CD4-positive, alpha-beta T cell treated with Interleukin-6 at 100 ng/mL for 8 hours (primary cell): ENCODE measurements around the gene TAS2R30.

Experiments used
- DNase-seq: peaks from one replicate; pipeline ENCODE4 v3.0.0-alpha.2; 2020; ENCODE audit warnings: mixed read lengths, low spot score

TAS2R30 gene

GRCh38 chr12:11134305-11134704 lies at the start of gene TAS2R30:
TSS of gene TAS2R30 (minus strand) at chr12:11134644. CDS start at chr12:11134244, 400 bp downstream.
- no peak for DNase-seq

GRCh38 chr12:11183011-11183410 lies 48.6 kb upstream of the TAS2R30 start:
- DNase-seq: no peak

- no peak for DNase-seq
Measured at GRCh38 chr12:11182529-11182928, 48.1 kb upstream of the TAS2R30 start.

- no peak for DNase-seq
Measured at GRCh38 chr12:11178250-11178649, 43.8 kb upstream of the TAS2R30 start.

- DNase-seq: no peak
Measured at GRCh38 chr12:11174022-11174421, 39.6 kb upstream of the TAS2R30 start.

- DNase-seq: no peak
Measured at GRCh38 chr12:11171969-11172675, 37.7 kb upstream of the TAS2R30 start.

GRCh38 chr12:11171145-11171968 lies 36.9 kb upstream of the TAS2R30 start, which contains the start of gene SMIM10L1:
TSS of gene SMIM10L1 (plus strand) at chr12:11171194. CDS start at chr12:11171357, 163 bp downstream.
- peak; percentile 85 for DNase-seq

- DNase-seq: no peak
Measured at GRCh38 chr12:11170810-11171144, 36.3 kb upstream of the TAS2R30 start.

- no peak for DNase-seq
Measured at GRCh38 chr12:11166300-11166699, 31.9 kb upstream of the TAS2R30 start.

- no peak for DNase-seq
Measured at GRCh38 chr12:11164384-11164783, 29.9 kb upstream of the TAS2R30 start.

GRCh38 chr12:11162502-11162901 lies 28.1 kb upstream of the TAS2R30 start:
- DNase-seq: no peak

- DNase-seq: no peak
Measured at GRCh38 chr12:11158885-11159444, 24.5 kb upstream of the TAS2R30 start.

- no peak for DNase-seq
Measured at GRCh38 chr12:11154400-11154925, 20.0 kb upstream of the TAS2R30 start.

GRCh38 chr12:11152725-11153124 lies 18.3 kb upstream of the TAS2R30 start:
- no peak for DNase-seq

- no peak for DNase-seq
Measured at GRCh38 chr12:11150832-11151231, 16.4 kb upstream of the TAS2R30 start.

- DNase-seq: no peak
Measured at GRCh38 chr12:11147420-11147819, 13.0 kb upstream of the TAS2R30 start.

- no peak for DNase-seq
Measured at GRCh38 chr12:11144297-11144696, 9.9 kb upstream of the TAS2R30 start.

GRCh38 chr12:11143352-11143751 lies 8.9 kb upstream of the TAS2R30 start:
- no peak for DNase-seq

- no peak for DNase-seq
Measured at GRCh38 chr12:11136075-11136474, 1.6 kb upstream of the TAS2R30 start.

- DNase-seq: no peak
Measured at GRCh38 chr12:11133816-11134215, 628 bp downstream of the TAS2R30 start.

GRCh38 chr12:11133162-11133561 lies 1.3 kb downstream of the TAS2R30 start:
- DNase-seq: no peak

GRCh38 chr12:11130999-11131398 lies 3.4 kb downstream of the TAS2R30 start:
- no peak for DNase-seq

- no peak for DNase-seq
Measured at GRCh38 chr12:11130382-11130781, 4.1 kb downstream of the TAS2R30 start.
